Measurements from ENCODE around the gene VTCN1. TPM values are rescaled to one million over a fixed set of nuclear protein-coding genes. Genes with fewer than 3 reads are reported as not detected.

VTCN1 gene
- total and polyA plus RNA-seq, 2 of the 8 experiments (the other 6 are each of a cell fraction or from before 2014, with no cell fraction given) = 0.32 TPM; not detected in 1

- no peak for FAIRE-seq
- Histone ChIP-seq H4K5ac (ENCODE audit: insufficient read length, low read depth, low read length) (no peak overlapping the region), H3K4me2 (ENCODE audit: insufficient read depth in 1 of 2, low read depth in 2 of 2, low read length in 2 of 2) (no peak overlapping the region), H3K4me3 (ENCODE audit: extremely low read depth in 1 of 4, insufficient read depth in 2 of 4, low read depth in 3 of 4, low read length in 4 of 4) (no peak overlapping the region), H4K8ac (ENCODE audit: extremely low read depth, insufficient read depth, low read length) (no peak overlapping the region), H3K79me1 (ENCODE audit: low read depth, low read length) (no peaks in the 10 kb centered on the region), H3K23ac (ENCODE audit: insufficient read length) (no peak overlapping the region), H2BK5ac (ENCODE audit: low read depth, low read length) (no peak overlapping the region), H3K18ac (ENCODE audit: extremely low read depth, low read length) (no peak overlapping the region), H2BK120ac (replicated peaks; ENCODE audit: low read depth, low read length) (no peak overlapping the region), H2BK15ac (ENCODE audit: low read length) (no peak overlapping the region), H3K14ac (ENCODE audit: insufficient read length) (no peak overlapping the region), H4K91ac (replicated peaks; ENCODE audit: insufficient read length, low read length) (no peak overlapping the region), H3K9me3 (ENCODE audit: insufficient read depth in 2 of 2, low read depth in 1 of 2, low read length in 1 of 2) (no peaks in the 10 kb centered on the region), H2AFZ (ENCODE audit: low read length) (no peak overlapping the region), H3K79me2 (ENCODE audit: control insufficient read depth in 1 of 2, insufficient read depth in 2 of 2, low read length in 2 of 2) (no peaks in the 10 kb centered on the region), H2BK20ac (ENCODE audit: low read length) (no peak overlapping the region), H3K56ac (replicated peaks; ENCODE audit: insufficient read length, low read depth, low read length) (no peak overlapping the region), H3K4ac (replicated peaks; ENCODE audit: insufficient read length, low read depth, low read length) (no peak overlapping the region), H3K36me3 (ENCODE audit: control insufficient read depth in 2 of 4, insufficient read depth in 4 of 4, low read length in 3 of 4) (no peaks in the 10 kb centered on the region), H3K23me2 (ENCODE audit: low read depth, low read length) (no peaks in the 10 kb centered on the region), H3K27me3 (replicated peaks in 1 of 4; ENCODE audit: control insufficient read depth in 3 of 4, extremely low read depth in 1 of 4, insufficient read depth in 3 of 4, low read length in 3 of 4) (no peaks in the 10 kb centered on the region), H3K27ac (ENCODE audit: low read depth, low read length) (no peak overlapping the region), H2AK5ac (ENCODE audit: low read depth, low read length) (no peak overlapping the region), H3K4me1 (replicated peaks in 1 of 4; ENCODE audit: control insufficient read depth in 3 of 4, insufficient read depth in 4 of 4, low read length in 3 of 4) (peaks cover 0 to 6% (median 0%) of the 10 kb centered on the region in 4 experiments; a peak in 1 of 7 replicates), H4K20me1 (replicated peaks in 1 of 2; ENCODE audit: control insufficient read depth in 1 of 2, insufficient read depth in 2 of 2, low read length in 2 of 2) (no peaks in the 10 kb centered on the region), H2BK12ac (ENCODE audit: low read depth, low read length) (no peak overlapping the region), H3K9ac (replicated peaks in 1 of 4; ENCODE audit: extremely low read depth in 1 of 4, low read depth in 3 of 4, low read length in 3 of 4) (no peak overlapping the region)
- ChIA-PET CTCF (ENCODE audit: partially characterized antibody) (interaction anchor here (0.5 to 1.0 kb wide), 3 partner anchors 14 to 55 kb away, joined by 3 read pairs; no protein-coding TSS in a partner anchor), POLR2A (ENCODE audit: partially characterized antibody) (no interaction called here)
- no peak for DNase-seq (ENCODE audit: low read depth in 1 of 2, low spot score in 2 of 2)
- WGBS, 2 experiments (ENCODE audit: extremely low coverage in 1 of 2, insufficient coverage in 1 of 2, insufficient read length in 1 of 2, insufficient replicate concordance in 2 of 2, low coverage in 1 of 2, low lambda C conversion rate in 2 of 2, missing lambda C conversion rate in 1 of 2) = 88% methylated on average over 5 of the region's 5 CpGs; no CpG with 5 or more reads in 1 of the 2 experiments
- TF ChIP-seq SRF (IDR thresholded peaks at IDR 0.05; ENCODE audit: low read depth, low read length) (no peak), RFX5 (IDR thresholded peaks at IDR 0.05; ENCODE audit: borderline replicate concordance, low read depth, low read length) (no peak), SP1 (IDR thresholded peaks at IDR 0.05; ENCODE audit: low read depth, low read length) (no peak), KDM5A (IDR thresholded peaks at IDR 0.05; ENCODE audit: low read length) (no peak), KDM1A (IDR thresholded peaks at IDR 0.05; ENCODE audit: borderline replicate concordance, low read length) (no peak), NANOG (IDR thresholded peaks at IDR 0.05; ENCODE audit: insufficient read depth, low read depth, low read length, poor library complexity, severe bottlenecking) (no peak), GTF2F1 (IDR thresholded peaks at IDR 0.05; ENCODE audit: borderline replicate concordance, low read depth, low read length) (no peak), SIX5 (IDR thresholded peaks at IDR 0.05; ENCODE audit: low read depth, low read length) (no peak), HDAC2 (IDR thresholded peaks at IDR 0.05; ENCODE audit: borderline replicate concordance in 1 of 2, low read depth in 2 of 2, low read length in 2 of 2) (no peak), EP300 (IDR thresholded peaks at IDR 0.05; ENCODE audit: borderline replicate concordance in 1 of 2, low read depth in 2 of 2, low read length in 2 of 2) (no peak), RAD21 (IDR thresholded peaks at IDR 0.05 in 1 of 2, conservative IDR thresholded peaks at IDR 0.05 in 1 of 2; ENCODE audit: low read depth in 2 of 2, low read length in 2 of 2) (no peak), TEAD4 (IDR thresholded peaks at IDR 0.05; ENCODE audit: low read depth, low read length) (no peak)
These were observed 62.7 kb downstream of the VTCN1 start for GRCh38 chr1:117147856-117148588.

Data from H1 (cell line).